ENCODE data around the gene FARSB. TPM values are rescaled to one million over a fixed set of nuclear protein-coding genes. Genes with fewer than 3 reads are reported as not detected.
"Not testable (repeated sequence)": the region's sequence is repeated elsewhere in the genome, so short reads cannot be mapped to it uniquely, and the experiment has no call there.

Gene FARSB
- total RNA-seq, 1 donor from 2014 or later: 25.0 TPM

GRCh38 chr2:222591661-222592060 lies 64.2 kb downstream of the FARSB start:
- Mint-ChIP-seq H3K27ac (no peak overlapping the region), H3K4me1 (peaks cover 5% of the 10 kb centered on the region), H3K9me3 (peaks cover 17% of the 10 kb centered on the region), H3K36me3 (peaks cover 33% of the 10 kb centered on the region), H3K27me3 (ENCODE audit: insufficient read depth, low read depth) (no peaks in the 10 kb centered on the region), H3K4me3 (no peak overlapping the region)
- no peaks in the 10 kb centered on the region for H3K36me3 ChIP-seq
- no peaks in the 10 kb centered on the region for H4K20me1 ChIP-seq (ENCODE audit: low read depth)
- H3K9ac ChIP-seq: no peak overlapping the region
- H3K27ac ChIP-seq: no peak overlapping the region
- no peak overlapping the region for H3K4me2 ChIP-seq
- no peaks in the 10 kb centered on the region for H3K27me3 ChIP-seq
- no peaks in the 10 kb centered on the region for H3K79me2 ChIP-seq (ENCODE audit: low read depth)
- H3F3A ChIP-seq (ENCODE audit: low read depth): no peaks in the 10 kb centered on the region
- no peaks in the 10 kb centered on the region for H3K4me1 ChIP-seq
- no peak overlapping the region for H2AFZ ChIP-seq (replicated peaks)
- H3K4me3 ChIP-seq: no peak overlapping the region
- TF ChIP-seq EZH2 (IDR thresholded peaks at IDR 0.05) (no peak), EZH2phosphoT487 (IDR thresholded peaks at IDR 0.05) (no peak), CTCF (IDR thresholded peaks at IDR 0.05) (no peak)
- DNase-seq (ENCODE audit: low spot score): no peak
- H3K9me3 ChIP-seq (ENCODE audit: low read depth): no peaks in the 10 kb centered on the region

- not testable (repeated sequence) for H3K27ac ChIP-seq; H3K9ac ChIP-seq; H3K27ac Mint-ChIP-seq; H3K4me3 ChIP-seq; H3K79me2 ChIP-seq (ENCODE audit: low read depth); DNase-seq (ENCODE audit: low spot score); H3K4me3 Mint-ChIP-seq; H3K4me1 Mint-ChIP-seq; H2AFZ ChIP-seq (replicated peaks); H3K36me3 ChIP-seq; H3K27me3 Mint-ChIP-seq (ENCODE audit: insufficient read depth, low read depth); H3K27me3 ChIP-seq; H3F3A ChIP-seq (ENCODE audit: low read depth); H4K20me1 ChIP-seq (ENCODE audit: low read depth); H3K4me1 ChIP-seq; H3K4me2 ChIP-seq; H3K9me3 ChIP-seq (ENCODE audit: low read depth)
- H3K36me3 Mint-ChIP-seq: peaks cover 57% of the 10 kb centered on the region
- H3K9me3 Mint-ChIP-seq: peaks cover 36% of the 10 kb centered on the region
These were observed 71.3 kb downstream of the FARSB start for GRCh38 chr2:222584589-222584988.

- Mint-ChIP-seq H3K4me3 (no peak overlapping the region), H3K9me3 (peaks cover 29% of the 10 kb centered on the region), H3K36me3 (peaks cover 59% of the 10 kb centered on the region), H3K27me3 (ENCODE audit: insufficient read depth, low read depth) (peaks cover 4% of the 10 kb centered on the region), H3K27ac (no peak overlapping the region), H3K4me1 (peaks cover 15% of the 10 kb centered on the region)
- Histone ChIP-seq H3K27me3 (no peaks in the 10 kb centered on the region), H3K4me1 (peaks cover 23% of the 10 kb centered on the region), H3K79me2 (ENCODE audit: low read depth) (peaks cover 6% of the 10 kb centered on the region), H3K27ac (no peak overlapping the region), H3K9me3 (ENCODE audit: low read depth) (no peaks in the 10 kb centered on the region), H3F3A (ENCODE audit: low read depth) (peaks cover 5% of the 10 kb centered on the region), H3K36me3 (peaks cover 3% of the 10 kb centered on the region), H2AFZ (replicated peaks) (no peak overlapping the region), H3K9ac (no peak overlapping the region), H3K4me2 (no peak overlapping the region), H3K4me3 (no peak overlapping the region), H4K20me1 (ENCODE audit: low read depth) (no peaks in the 10 kb centered on the region)
- no peak for TF ChIP-seq EZH2 (IDR thresholded peaks at IDR 0.05)
- TF ChIP-seq CTCF (IDR thresholded peaks at IDR 0.05): peak; percentile 37
- no peak for TF ChIP-seq EZH2phosphoT487 (IDR thresholded peaks at IDR 0.05)
- DNase-seq (ENCODE audit: low spot score): no peak
These were observed 73.0 kb downstream of the FARSB start for GRCh38 chr2:222582928-222583327.

- Mint-ChIP-seq H3K4me1 (peaks cover 65% of the 10 kb centered on the region), H3K27me3 (ENCODE audit: insufficient read depth, low read depth) (no peaks in the 10 kb centered on the region), H3K9me3 (no peaks in the 10 kb centered on the region), H3K36me3 (peaks cover 24% of the 10 kb centered on the region), H3K4me3 (no peak overlapping the region), H3K27ac (no peak overlapping the region)
- no peaks in the 10 kb centered on the region for H3K9me3 ChIP-seq (ENCODE audit: low read depth)
- H2AFZ ChIP-seq (replicated peaks): no peak overlapping the region
- H4K20me1 ChIP-seq (ENCODE audit: low read depth): no peaks in the 10 kb centered on the region
- H3K4me1 ChIP-seq: peaks cover 79% of the 10 kb centered on the region
- peaks cover 44% of the 10 kb centered on the region for H3F3A ChIP-seq (ENCODE audit: low read depth)
- peak overlapping the region; percentile 8 for H3K4me3 ChIP-seq
- DNase-seq (ENCODE audit: low spot score): peak; percentile 34
- H3K4me2 ChIP-seq: peak overlapping the region; percentile 66
- H3K36me3 ChIP-seq: peaks cover 3% of the 10 kb centered on the region
- peaks cover 15% of the 10 kb centered on the region for H3K79me2 ChIP-seq (ENCODE audit: low read depth)
- H3K9ac ChIP-seq: no peak overlapping the region
- H3K27me3 ChIP-seq: no peaks in the 10 kb centered on the region
- peak overlapping the region; percentile 51 for H3K27ac ChIP-seq
- no peak for TF ChIP-seq EZH2phosphoT487 (IDR thresholded peaks at IDR 0.05)
These were observed 78.6 kb downstream of the FARSB start for GRCh38 chr2:222577341-222577740.

All from neural progenitor cell (in vitro differentiated cells).